ENCODE measurements around the gene COBL.

DNA sequence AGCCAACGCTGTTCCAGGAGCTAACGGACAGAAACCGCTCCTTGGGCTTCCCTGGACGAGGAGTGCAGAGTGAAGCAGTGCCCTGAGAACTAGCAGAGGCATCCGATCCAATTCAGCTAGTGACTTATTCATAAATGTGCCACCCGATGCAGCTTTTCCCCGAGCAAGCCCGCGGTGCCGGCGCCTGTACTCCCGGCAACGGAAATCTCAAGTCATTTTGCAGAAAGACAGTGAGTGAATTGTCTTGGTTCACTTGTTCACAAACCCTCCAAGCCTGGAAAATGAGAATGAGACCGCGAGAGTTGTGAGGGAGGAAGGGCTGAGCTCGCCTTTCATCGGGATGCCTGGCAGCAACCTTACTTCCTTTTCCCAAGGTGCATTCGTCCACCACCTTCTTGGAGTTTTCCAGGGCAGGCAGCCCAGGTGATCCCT is 87.5 kb downstream of the COBL start:
- TF ChIP-seq GABPA (IDR thresholded peaks at IDR 0.05; ENCODE audit: borderline replicate concordance, insufficient read depth, low read length) (no peak), ZNF274 (IDR thresholded peaks at IDR 0.05; ENCODE audit: borderline replicate concordance, extremely low read depth, low read length) (no peak), EZH2 (IDR thresholded peaks at IDR 0.05; ENCODE audit: low read depth, low read length, severe bottlenecking) (no peak), NANOG (IDR thresholded peaks at IDR 0.05; ENCODE audit: insufficient read depth, low read depth, low read length, poor library complexity, severe bottlenecking) (no peak), CTCF (IDR thresholded peaks at IDR 0.05; ENCODE audit: control extremely low read depth in 1 of 3, insufficient read depth in 1 of 3, low read depth in 1 of 3, low read length in 3 of 3) (no peak), YY1 (IDR thresholded peaks at IDR 0.05; ENCODE audit: low read depth, low read length) (no peak), CHD2 (IDR thresholded peaks at IDR 0.05; ENCODE audit: low read length) (no peak)
